ENCODE data around the gene PAMR1.

DNA sequence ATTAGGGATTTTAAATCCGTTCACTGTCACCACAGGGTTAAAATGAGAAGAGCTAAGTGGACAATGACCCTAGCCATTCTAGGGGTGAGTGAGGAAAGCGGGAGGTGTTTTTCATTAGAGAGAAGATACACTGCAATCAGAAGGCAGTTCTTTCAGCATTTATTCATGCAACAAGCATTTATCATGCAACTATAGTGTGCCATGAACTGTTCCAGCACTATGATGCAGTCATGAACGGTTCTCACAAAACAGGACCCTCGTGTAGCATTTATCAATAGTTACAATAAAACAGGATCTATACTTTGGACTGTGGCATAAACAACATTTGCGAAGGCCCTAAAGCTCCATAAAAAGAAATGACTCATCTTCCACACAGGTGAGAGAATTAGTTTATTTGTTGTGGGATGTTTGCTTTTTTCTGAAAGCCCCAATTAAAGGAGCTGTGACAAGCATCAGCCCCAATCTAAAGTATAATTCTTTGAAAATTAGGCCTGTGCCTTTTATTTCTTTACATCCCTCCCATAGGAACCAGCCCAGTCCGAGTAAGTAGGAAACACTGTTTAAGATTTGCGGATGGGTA lies 51.5 kb downstream of the PAMR1 start:
- TF ChIP-seq YY1 (IDR thresholded peaks at IDR 0.05; ENCODE audit: insufficient read depth, insufficient read length) = no peak
- TF ChIP-seq SUZ12 (IDR thresholded peaks at IDR 0.05; ENCODE audit: extremely low read depth, insufficient read depth, insufficient read length) = no peak

Data from NT2/D1 (cell line).